HG03135 (cell line): ENCODE measurements around the gene PDE11A.

Source experiments
- ATAC-seq: cut with Tn5 transposase; IDR thresholded peaks from one replicate; pipeline ENCODE4 v1.9.1; 2021; ENCODE audit warnings: mild to moderate bottlenecking, moderate library complexity; ENCODE audit not compliant: unreplicated experiment

PDE11A gene

DNA sequence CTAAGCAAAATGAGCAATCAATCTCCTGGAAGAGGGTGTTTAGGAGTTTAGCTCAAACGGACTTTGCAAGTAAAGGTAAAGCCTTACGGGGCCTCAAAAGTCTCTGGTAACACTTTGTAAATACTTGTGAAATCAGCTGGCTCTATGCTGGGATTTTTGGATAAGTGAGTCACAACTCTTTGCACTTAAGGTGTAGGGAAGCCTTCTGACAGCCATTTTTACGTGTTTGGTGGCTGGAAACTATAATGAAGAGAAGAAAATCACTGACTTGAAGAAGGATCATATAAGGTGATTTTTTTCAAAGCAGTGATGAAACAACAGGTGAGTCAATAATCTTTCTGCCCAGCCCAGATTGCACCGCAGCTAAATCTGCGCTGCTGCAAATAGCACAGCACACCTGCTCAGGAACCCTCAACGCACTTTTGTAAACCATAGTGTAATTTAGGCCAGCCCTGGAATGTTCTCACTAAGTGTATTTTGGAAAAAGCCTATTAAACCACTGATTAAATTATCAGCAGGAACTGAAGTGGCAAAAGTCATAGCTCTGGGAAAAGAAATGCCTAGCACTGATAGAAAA, 461.2 kb downstream of the PDE11A start:
- ATAC-seq = no peak

DNA sequence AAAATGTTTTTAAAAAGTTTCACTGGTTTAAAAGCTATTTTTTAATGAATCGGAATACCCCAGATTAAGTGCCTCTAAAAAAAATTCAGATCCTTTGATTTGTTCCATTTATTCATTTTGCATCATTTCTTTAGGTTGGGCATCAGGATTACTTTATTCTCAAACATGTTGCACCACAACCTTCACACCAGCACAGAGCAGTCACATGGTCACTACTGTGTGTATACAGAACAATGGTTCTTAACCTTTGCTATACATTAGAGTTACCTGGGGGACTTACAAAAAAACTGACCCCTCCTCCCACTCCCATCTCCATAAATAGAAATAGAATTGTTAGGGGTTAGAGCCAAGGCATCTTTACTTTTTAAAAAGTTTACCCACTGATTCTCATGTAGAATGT, 461.8 kb downstream of the PDE11A start:
- no peak for ATAC-seq

DNA sequence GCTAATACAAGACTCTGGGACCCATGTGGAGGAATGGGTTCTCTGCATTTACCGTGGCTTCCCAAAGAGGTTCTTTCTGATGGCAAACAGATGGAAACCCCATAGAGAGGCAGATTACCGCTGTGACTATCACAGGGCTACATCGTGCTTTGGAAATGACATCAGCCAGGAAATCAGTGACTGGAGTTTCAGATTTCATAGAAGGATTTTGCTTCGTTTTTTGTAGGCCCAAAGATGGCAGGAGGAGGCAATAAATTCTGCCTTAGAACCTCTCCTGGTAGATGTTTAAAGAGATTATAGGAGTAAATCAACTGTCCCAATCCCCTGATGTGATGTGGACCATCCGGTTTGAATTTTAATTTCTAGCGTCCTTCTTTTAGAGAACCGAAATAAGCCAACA, 465.9 kb downstream of the PDE11A start:
- no peak for ATAC-seq

DNA sequence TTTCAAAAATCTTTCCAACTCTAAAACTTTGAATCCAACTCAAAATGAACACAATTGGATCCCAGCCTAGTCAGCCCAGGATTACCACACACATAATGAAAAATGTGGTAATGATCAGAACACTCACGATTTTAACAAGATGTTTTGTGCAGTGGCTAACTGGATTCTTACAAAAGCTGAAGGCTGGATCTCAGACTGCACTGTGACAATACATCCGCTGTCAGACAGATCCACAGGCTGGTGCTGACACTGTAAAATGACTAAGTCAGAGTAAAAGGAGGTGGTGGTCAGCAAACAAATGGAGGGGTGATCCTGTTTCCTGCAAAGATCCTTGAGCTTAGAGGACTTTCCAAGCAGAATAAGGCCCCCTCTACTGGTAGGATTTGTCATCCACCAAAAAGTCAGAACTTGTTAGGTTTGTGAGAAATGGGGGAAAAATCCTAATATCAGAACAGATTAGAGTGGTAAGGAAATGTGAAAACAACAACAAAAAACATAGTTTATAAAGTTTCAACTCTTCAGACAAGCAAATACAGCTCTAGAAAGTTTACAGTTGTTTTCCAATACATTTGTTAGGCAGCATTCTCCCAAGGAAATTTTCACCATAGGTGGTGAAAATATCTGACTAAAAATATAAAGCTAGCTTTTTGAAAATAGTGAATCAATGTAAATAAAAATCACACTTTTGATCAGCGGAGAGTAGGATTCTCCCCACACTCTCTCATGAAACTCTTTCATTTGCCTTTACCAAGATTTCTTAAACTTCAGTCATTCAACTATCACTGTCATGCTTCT, 468.1 kb downstream of the PDE11A start:
- ATAC-seq = no peak

DNA sequence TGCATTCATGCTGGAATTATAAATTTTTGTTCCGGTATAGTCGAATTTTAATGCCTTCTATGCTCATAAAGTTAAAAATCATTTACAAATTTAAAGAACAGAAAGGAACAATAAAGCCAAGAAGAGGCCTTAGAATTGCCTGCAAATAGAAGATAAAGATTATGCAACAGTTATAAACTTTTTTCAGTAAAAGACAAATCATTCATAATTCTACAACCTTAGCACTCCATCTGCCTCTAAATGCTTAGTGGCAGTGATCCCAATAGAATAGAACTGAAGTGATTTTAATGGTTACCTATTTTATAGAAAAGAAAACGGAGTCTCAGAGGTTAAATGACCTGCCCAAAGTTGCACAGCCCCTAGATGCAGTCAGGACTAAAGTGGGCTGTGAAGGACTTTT, 468.8 kb downstream of the PDE11A start:
- ATAC-seq = no peak

DNA sequence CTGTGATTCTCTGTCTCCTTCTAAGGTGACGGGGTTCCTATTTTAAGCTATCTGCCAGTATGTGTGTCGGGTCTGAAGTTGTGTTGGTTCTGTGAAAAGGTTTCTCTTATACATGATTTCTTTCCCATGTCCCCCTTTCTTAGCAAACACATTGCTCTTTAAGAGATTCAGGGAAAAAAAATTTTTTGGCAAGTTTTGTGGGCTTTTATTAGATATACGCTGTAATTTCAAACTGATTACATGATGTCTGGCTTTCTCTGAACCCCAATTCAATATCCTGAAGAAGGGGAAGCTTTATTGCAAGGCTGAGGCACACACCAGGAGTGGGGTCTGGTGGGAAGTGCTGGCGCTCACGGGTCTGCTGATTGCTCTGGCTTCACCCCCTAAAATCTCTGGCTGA, 469.4 kb downstream of the PDE11A start:
- ATAC-seq = no peak

DNA sequence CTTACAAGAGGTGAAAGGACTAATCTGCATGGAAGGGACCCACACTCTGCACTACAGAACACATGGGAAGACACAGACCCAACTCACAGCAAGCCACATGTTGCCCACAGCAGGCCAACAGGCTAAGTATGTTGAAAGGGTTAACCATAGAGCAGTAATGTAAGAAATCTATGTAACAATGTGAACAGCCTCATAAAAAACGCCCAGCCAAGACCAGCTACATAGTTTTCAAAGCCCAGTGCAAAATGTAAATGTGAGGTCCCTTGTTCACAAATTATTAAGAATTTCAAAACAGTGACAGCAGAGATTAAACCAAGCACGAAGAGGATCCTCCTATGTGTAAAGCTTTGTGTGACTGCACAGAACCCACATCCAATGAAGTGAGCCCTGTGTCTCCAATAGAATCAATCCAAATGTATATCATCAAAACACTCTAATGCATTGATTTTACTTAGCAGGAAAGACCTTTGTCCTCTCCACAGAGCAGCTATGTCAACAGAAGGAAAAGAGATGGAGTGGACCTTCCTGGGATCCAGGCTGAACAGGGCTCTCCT, 469.9 kb downstream of the PDE11A start:
- ATAC-seq = no peak

DNA sequence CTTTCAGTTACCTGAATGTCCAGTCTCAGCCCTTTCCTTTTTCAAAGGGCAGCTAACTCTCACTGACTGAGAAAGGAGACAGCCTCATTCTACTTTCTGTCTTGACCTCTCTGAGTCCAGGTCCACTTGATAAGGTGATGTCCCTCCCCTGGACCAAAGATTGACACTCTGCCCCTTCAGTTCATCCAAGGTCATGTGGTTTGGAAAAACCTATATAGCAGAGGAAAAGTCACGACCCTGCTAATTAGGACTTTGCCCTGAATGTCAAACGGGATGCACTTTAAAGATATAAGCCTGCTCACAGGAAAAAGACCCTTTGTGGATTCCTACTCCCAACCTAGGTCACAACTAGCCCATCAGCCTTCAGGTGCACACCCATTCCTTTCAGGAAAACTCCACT, 471.7 kb downstream of the PDE11A start:
- ATAC-seq = no peak

DNA sequence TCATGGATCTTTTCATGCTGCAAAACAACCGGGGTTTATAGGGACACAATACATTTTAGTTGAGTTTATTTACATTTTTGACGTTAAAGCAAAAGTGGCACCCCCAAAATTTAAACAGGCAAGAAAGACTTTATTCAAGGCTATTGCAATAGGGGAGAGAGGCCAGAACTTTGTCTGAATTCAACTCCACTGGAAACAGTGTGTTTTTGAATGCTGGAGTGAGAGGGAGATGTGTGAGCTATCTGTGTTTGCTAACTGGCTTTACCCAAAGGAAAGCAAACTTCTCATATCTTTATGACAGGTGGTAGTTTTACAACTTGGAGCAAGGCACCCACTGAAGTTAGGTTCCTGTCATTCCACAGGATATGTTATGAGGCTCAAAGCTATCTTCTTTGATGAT, 472.6 kb downstream of the PDE11A start:
- ATAC-seq = no peak

DNA sequence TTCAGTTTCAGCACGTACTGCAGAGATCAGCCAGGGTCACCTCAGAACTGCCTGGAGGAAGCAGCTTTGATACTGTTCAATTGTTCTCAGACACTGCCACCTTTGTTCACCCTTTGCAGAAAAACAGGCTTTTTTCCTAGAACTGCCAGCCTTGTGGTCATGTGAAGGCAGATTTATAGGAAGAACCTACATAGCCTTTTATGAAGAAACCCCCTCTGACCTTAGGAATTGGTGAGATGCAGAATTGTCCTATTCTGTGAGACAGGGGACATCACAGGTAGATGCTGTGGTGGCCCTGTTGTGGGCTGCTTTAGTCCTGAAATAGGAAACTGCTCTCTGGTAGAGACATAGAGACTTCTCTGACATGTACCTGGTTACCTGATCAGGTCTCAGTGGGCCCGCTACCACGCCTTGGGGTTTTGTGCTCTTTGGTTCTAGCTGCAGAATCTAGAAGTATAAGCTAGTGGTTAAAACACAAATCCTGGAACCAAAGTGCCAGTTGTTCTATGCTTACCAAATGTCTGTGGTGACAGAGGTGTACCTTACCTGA, 473.4 kb downstream of the PDE11A start:
- ATAC-seq = no peak

DNA sequence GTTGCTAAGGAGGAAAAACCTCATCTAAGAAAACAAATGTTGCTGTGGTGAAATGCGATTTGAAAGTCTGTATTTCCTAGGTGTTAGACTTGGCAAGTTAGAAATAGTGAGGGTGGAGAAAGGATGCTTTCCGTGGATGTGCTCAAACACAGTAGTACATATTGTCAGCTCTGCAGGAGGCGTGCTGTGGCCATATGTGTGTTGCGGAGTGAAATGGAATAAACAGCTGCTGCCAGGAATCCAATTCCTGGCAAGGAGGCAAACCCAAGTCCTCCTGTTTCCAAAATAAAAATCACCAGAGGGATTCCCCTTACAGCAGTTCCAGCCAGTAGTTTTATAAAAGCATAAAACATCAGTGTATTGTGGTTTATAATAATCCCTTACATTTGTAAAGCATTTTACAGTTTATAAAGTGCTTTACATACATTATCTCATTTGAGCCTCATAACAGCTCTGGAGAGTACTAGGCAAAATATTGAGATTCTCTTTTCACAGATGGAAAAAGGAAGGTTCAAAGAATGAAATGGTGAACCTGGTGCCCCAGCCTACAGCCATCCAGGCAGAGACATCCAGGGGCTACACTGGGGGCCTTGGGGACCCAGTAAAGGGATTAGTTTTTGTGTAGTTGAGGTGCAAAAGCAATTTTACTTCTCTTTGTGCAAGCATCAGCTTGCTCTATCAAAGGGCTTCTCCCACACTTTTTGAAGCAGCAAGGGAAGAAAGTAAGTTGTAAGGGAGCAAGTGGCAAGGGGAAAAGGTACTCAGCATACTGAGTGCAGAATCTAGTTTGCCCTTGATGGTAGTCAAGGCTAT, 474.0 kb downstream of the PDE11A start:
- ATAC-seq = no peak

DNA sequence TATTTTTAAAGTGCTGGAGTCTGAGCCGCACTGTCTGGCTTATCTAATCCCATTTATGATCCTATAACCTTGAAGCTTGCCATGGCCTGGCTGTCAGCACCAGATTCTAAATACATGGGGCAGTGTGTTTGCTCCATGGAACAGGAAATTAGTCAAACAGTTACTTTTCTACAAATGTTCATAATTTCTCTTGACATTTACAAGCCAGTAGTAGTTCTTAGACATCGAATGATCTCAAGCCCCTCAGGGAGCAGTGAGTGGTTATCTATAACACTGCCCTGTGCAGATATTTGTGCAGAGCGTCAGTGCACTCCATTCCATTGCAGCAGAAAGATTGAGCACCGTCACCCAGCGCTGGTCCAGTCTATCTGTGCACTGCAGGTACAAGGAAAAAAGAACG, 474.8 kb downstream of the PDE11A start:
- ATAC-seq = no peak

DNA sequence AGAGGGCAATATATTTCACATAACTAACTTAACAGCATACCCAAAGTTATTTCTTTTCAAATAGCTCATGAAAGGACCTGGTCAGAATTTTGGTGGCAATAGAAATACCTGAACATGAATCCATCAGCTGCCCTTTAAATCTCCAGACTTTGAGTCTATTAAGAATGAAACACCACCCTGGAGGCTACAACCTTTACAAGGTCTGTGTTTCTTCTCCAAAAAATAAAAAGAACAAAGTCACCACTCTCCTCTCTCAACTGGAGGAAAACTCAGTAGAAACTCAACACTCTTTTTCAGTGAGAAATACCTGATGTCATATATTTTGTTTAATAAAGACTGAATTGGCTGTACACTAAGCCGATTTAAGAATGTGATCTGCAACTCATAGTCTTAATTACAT, 475.7 kb downstream of the PDE11A start:
- ATAC-seq = no peak

DNA sequence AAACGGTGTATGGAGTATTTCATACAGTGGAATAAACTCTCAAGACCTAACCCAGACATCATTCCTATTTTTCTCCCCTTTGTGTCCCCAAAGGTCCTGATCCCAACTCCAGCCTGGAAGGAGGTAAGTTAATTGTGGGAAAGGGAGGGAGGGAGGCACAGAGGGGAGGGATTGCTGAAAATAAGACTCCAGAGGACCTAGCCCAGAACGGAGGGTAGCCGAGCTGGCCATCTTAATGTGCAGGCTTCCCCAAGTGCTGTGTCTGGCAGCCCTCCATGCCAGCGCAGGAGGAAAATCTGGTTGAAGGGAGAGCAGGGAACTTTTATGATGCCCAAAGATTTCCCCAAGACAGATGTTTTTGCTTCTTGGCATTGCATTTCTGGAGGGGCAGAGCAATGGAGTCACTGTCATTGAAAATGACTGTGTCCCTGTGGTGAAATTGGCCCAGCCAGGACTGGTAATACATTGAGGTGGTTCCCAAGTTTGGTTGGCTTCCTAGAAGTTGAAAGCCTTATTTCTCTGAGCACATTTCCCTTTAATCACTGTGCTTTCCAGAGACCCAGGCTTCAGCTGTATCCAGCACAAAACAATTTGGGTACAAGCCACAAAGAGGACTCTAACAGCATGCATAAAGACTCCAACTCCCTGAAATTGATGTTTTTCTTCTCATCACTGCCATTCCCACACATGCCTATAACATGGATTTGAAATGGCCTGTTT, 477.3 kb downstream of the PDE11A start:
- no peak for ATAC-seq

DNA sequence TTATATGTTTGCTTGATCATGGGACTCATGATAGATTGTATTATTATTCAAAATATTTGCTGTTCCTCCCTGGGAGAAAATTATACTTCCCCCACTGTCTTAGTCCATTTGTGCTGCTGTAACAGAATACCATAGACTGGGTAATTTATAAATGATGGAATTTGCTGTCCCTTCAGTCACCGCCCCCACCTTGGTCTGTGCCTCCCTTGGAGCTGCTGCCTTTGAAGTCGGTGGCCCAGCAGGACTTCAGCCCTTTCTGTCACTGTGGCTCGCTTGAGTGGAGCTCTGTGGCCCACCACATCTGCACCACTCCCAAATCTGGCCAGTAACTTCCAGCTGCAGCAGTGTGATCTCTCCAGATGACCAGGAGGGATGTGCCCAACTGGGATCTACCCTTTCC, 479.2 kb downstream of the PDE11A start:
- no peak for ATAC-seq

DNA sequence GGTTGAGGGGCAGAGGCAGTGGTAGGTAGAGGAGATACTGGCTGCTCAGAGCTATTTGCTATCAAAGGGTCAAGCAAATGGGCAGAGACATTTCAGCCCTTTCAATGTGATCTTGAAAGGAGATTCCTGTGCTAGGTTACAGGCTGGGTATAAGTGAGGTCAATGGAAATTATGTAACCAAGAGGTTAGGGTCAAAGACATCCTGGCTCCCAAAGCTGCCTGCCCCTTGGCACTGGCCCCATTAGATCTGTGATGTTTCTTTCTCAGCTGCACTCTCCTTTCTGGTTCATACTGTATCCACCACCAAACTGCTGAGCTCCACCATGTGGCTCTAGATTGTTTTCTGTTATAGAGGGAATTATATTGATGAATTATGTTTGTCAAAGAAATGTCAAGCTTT, 479.6 kb downstream of the PDE11A start:
- no peak for ATAC-seq

DNA sequence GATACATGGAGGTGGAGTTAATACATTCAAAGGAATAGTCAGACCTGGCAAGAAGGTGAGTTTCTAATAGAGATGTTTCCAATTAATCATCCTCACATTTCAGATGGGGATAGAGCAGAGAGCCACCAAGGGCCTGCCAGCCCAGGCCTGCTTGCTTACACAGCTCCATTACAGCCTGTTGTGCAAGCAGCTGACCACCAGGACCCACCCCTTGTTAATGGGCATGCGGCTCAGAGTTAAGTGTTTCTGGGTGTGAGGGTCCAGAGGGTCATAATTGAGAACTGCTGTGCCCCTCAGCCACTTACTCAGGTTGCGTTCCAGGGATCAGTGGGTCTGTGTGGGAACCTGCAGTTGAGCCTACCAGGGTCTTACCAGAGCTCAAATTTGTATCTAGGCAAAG, 480.2 kb downstream of the PDE11A start:
- no peak for ATAC-seq

DNA sequence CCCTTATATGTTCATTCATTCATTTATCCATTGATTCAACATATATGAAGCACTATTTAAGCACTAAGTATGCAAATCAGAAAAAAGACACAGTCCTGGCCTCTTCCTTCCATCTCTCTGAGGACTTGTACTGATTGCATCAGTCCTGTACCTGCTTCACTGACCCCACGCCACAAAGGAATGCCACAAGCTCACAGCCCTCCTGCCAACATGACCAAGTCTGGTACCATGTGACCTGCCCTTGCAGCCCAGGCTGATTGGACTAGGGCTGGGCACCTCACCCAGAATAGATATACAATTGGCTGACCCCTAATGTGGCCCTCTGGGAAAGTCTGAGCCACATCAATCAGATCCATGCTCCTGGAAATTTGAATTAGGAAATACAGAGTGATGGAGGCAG, 483.4 kb downstream of the PDE11A start:
- no peak for ATAC-seq

DNA sequence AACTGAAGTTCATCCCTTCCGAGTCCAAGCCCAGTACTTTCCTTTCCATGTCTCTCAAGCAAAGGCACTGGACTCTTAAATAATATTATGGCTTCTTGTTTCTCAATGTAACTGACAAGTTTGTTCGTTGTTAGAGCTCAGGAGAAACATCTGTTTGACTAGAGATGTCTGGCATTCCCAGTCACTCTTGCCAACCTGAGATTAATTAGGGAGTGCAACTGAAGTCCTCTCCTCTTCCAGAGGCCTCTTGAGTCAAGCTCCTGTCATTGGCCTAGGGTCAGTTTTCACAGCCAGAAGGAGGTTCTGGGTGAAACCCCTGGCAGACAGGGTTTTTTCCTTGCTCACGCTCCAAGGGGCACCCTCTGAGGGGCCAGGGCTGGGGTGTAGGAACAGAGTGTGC, 483.9 kb downstream of the PDE11A start:
- no peak for ATAC-seq

DNA sequence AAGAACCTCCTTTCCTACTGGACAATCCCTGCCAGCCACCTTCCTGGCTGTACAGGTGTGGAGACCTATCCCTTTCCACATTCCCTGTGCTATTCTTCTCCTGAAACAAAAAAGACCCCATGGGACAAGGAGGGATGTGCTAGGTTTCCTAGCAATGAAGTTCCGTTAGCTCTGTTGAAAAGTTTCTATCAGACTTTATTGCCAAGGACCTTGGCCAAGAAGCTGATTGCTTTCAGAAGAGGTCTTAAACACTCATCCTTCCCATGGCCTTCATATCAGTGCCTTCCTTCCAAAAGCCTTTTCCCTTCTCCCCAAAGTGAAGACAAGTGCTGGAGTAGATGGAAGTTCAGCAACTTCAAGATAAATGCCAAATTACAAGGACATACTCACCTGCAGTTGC, 485.2 kb downstream of the PDE11A start:
- no peak for ATAC-seq

DNA sequence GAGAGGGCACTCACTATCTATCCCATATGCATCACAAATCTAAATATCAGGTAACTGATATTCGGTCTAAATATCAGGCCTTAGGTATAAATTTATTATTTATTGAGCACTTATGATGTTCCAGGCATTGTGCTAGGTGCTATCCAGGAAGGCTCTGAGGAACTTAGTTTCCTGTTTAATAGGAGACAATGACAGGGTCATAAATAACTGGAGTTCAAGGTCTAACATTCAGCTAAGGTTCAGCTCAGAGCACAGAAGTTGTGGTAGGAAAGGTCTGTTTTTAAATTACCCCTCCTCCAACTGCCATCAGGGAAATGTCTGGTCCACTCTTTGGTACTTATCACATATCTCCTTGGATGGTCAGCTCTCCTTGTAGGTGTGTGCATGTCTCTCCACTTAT, 486.4 kb downstream of the PDE11A start:
- ATAC-seq = no peak
